Measurements from ENCODE around the gene ODF4. TPM values are rescaled to one million over a fixed set of nuclear protein-coding genes. Genes with fewer than 3 reads are reported as not detected.

ODF4 gene
- total RNA-seq, 4 donors from 2014 or later: not detected

DNA sequence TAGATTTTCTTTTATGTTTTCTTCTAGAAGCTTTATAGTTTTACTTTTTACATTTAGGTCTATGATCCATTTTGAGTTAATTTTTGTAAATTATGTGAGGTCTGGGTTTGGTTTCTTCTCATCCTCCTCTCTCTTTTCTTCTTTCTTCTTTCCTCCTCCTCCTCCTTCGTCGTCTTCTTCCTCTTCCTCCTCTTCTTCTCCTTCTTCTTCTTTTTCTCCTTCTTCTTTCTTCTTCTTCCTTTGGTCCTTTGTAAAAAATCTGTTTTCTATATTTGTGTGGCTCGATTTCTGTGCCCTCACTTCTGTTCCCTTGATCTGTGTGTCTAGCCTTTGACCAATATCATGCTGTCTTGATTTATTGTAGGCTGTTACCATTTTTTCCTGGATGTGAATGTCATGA is 39.4 kb upstream of the ODF4 start:
- H3K9me3 ChIP-seq: no peaks in the 10 kb centered on the region
- TF ChIP-seq, protein P1, sequence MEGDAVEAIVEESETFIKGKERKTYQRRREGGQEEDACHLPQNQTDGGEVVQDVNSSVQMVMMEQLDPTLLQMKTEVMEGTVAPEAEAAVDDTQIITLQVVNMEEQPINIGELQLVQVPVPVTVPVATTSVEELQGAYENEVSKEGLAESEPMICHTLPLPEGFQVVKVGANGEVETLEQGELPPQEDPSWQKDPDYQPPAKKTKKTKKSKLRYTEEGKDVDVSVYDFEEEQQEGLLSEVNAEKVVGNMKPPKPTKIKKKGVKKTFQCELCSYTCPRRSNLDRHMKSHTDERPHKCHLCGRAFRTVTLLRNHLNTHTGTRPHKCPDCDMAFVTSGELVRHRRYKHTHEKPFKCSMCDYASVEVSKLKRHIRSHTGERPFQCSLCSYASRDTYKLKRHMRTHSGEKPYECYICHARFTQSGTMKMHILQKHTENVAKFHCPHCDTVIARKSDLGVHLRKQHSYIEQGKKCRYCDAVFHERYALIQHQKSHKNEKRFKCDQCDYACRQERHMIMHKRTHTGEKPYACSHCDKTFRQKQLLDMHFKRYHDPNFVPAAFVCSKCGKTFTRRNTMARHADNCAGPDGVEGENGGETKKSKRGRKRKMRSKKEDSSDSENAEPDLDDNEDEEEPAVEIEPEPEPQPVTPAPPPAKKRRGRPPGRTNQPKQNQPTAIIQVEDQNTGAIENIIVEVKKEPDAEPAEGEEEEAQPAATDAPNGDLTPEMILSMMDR (IDR thresholded peaks at IDR 0.05): no peak
- TF ChIP-seq EP300 (IDR thresholded peaks at IDR 0.05) (no peak), POLR2A (IDR thresholded peaks at IDR 0.05) (no peak)
- H3K27me3 ChIP-seq: no peaks in the 10 kb centered on the region
- no peak for DNase-seq (ENCODE audit: low spot score in 2 of 2)
- 50 to 66% methylated on average over 3 of the region's 3 CpGs for WGBS, 2 donors
- H3K36me3 ChIP-seq: no peaks in the 10 kb centered on the region
- no peak overlapping the region for H3K27ac ChIP-seq
- H3K4me3 ChIP-seq: no peak overlapping the region
- peaks cover 0 to 6% (median 0%) of the 10 kb centered on the region in 4 donors for H3K4me1 ChIP-seq

GRCh38 chr17:8300627-8301242 is 38.9 kb upstream of the ODF4 start:
- H3K4me1 ChIP-seq: peaks cover 0 to 4% (median 0%) of the 10 kb centered on the region in 4 donors
- WGBS, 2 donors: 14 to 16% methylated on average over 8 of the region's 8 CpGs
- no peak overlapping the region for H3K4me3 ChIP-seq
- no peaks in the 10 kb centered on the region for H3K36me3 ChIP-seq
- H3K27me3 ChIP-seq: no peaks in the 10 kb centered on the region
- H3K9me3 ChIP-seq: no peaks in the 10 kb centered on the region
- TF ChIP-seq, protein P1 (IDR thresholded peaks at IDR 0.05): peak; percentile 68 to 86 (median 73)
- TF ChIP-seq POLR2A (IDR thresholded peaks at IDR 0.05) (no peak), EP300 (IDR thresholded peaks at IDR 0.05) (peak in 1 of 2 donors; percentile 24)
- no peak overlapping the region for H3K27ac ChIP-seq
- DNase-seq (ENCODE audit: low spot score in 2 of 2): peak in 1 of 2 donors; percentile 29

DNA sequence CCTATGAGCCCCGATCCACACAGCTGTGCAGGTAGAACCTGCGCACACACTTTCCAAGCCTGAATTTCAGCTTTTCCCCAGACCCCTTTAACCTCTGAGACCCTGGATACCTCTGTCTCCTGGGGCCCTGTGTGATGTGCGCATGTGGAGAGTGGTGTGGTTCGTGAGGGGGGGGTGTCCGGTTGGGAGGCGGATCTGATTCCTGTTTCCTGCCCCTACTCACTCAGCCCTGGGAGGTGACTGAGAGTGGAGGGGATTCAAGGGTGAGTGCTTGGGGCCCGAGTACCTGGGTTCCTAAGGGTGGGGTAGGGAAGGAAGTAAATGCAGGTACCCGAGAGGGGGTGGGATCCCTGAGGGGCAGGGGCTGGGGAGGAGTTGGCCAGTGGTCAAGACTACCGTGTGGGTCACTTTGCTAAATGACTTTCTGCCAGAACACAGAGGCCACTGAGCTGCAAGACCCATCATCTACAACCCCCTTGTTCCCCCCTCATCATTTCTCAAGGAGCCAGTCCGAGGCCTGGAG is 29.0 kb upstream of the ODF4 start:
- Histone ChIP-seq H3K27me3 (peaks cover 0 to 51% of the 10 kb centered on the region in 2 donors), H3K36me3 (no peaks in the 10 kb centered on the region), H3K4me3 (peak overlapping the region in 2 of 4 donors; percentile 15 to 28), H3K27ac (peak overlapping the region in 1 of 4 donors; percentile 47), H3K9me3 (no peaks in the 10 kb centered on the region), H3K4me1 (peaks cover 0 to 5% (median 0%) of the 10 kb centered on the region in 4 donors)
- WGBS, 2 donors: 57 to 64% methylated on average over 10 of the region's 10 CpGs
- TF ChIP-seq POLR2A (IDR thresholded peaks at IDR 0.05) (no peak), EP300 (IDR thresholded peaks at IDR 0.05) (no peak)
- TF ChIP-seq, protein P1 (IDR thresholded peaks at IDR 0.05): no peak
- DNase-seq (ENCODE audit: low spot score in 2 of 2): no peak

- no peak for DNase-seq (ENCODE audit: low spot score in 2 of 2)
- TF ChIP-seq EP300 (IDR thresholded peaks at IDR 0.05): no peak
- TF ChIP-seq POLR2A (IDR thresholded peaks at IDR 0.05): no peak
- TF ChIP-seq, protein P1 (IDR thresholded peaks at IDR 0.05): no peak
- Histone ChIP-seq H3K4me3 (peak overlapping the region in 3 of 4 donors; percentile 3 to 28 (median 15)), H3K4me1 (peaks cover 0 to 5% (median 0%) of the 10 kb centered on the region in 4 donors), H3K9me3 (no peaks in the 10 kb centered on the region), H3K27me3 (peaks cover 0 to 57% of the 10 kb centered on the region in 2 donors), H3K36me3 (no peaks in the 10 kb centered on the region), H3K27ac (peak overlapping the region in 1 of 4 donors; percentile 47)
- WGBS, 2 donors: 71 to 73% methylated on average over 25 of the region's 25 CpGs
These were observed 28.4 kb upstream of the ODF4 start for GRCh38 chr17:8311131-8311790.

GRCh38 chr17:8312251-8312650 is 27.4 kb upstream of the ODF4 start:
- whole genome bisulfite sequencing, 2 donors: 80% methylated on average over 12 to 13 of the region's 13 CpGs
- no peak overlapping the region for H3K4me3 ChIP-seq
- H3K27ac ChIP-seq: no peak overlapping the region
- peaks cover 0 to 64% of the 10 kb centered on the region in 2 donors for H3K27me3 ChIP-seq
- no peak for DNase-seq (ENCODE audit: low spot score in 2 of 2)
- TF ChIP-seq POLR2A (IDR thresholded peaks at IDR 0.05) (no peak), EP300 (IDR thresholded peaks at IDR 0.05) (no peak)
- TF ChIP-seq, protein P1 (IDR thresholded peaks at IDR 0.05): no peak
- H3K4me1 ChIP-seq: peaks cover 0 to 5% (median 0%) of the 10 kb centered on the region in 4 donors
- H3K9me3 ChIP-seq: no peaks in the 10 kb centered on the region
- no peaks in the 10 kb centered on the region for H3K36me3 ChIP-seq
